HG02973 (cell line): ENCODE results near the gene SHTN1.

Experiments
- ATAC-seq: cut with Tn5 transposase; IDR thresholded peaks from one replicate; pipeline ENCODE4 v1.9.1; 2021; ENCODE audit warnings: moderate library complexity; ENCODE audit not compliant: unreplicated experiment

Gene SHTN1

GRCh38 chr10:116984202-116984990 lies 20.6 kb downstream of the SHTN1 start:
- no peak for ATAC-seq

GRCh38 chr10:116980041-116980440 lies 24.9 kb downstream of the SHTN1 start:
- ATAC-seq, result no peak

- ATAC-seq, result no peak
Observed at GRCh38 chr10:116978901-116979300, 26.1 kb downstream of the SHTN1 start.

GRCh38 chr10:116974456-116975005 lies 30.5 kb downstream of the SHTN1 start:
- ATAC-seq, result no peak

- ATAC-seq, result no peak
Observed at GRCh38 chr10:116973946-116974455, 31.0 kb downstream of the SHTN1 start.

GRCh38 chr10:116973371-116973905 lies 31.5 kb downstream of the SHTN1 start:
- no peak for ATAC-seq

- ATAC-seq, result no peak
Observed at GRCh38 chr10:116972131-116972530, 32.9 kb downstream of the SHTN1 start.

GRCh38 chr10:116970050-116970449 lies 34.9 kb downstream of the SHTN1 start:
- ATAC-seq, result no peak

GRCh38 chr10:116968331-116968730 lies 36.7 kb downstream of the SHTN1 start:
- no peak for ATAC-seq

- no peak for ATAC-seq
Observed at GRCh38 chr10:116961406-116962251, 43.4 kb downstream of the SHTN1 start.

GRCh38 chr10:116960066-116960776 lies 44.8 kb downstream of the SHTN1 start:
- no peak for ATAC-seq

- ATAC-seq, result no peak
Observed at GRCh38 chr10:116952729-116953128, 52.3 kb downstream of the SHTN1 start.

GRCh38 chr10:116948530-116948870 lies 56.5 kb downstream of the SHTN1 start:
- peak; percentile 47 for ATAC-seq

GRCh38 chr10:116947841-116948529 lies 57.0 kb downstream of the SHTN1 start:
- ATAC-seq, result peak; percentile 46

- no peak for ATAC-seq
Observed at GRCh38 chr10:116944911-116945310, 60.1 kb downstream of the SHTN1 start.

- no peak for ATAC-seq
Observed at GRCh38 chr10:116931806-116932205, 73.2 kb downstream of the SHTN1 start.

GRCh38 chr10:116926426-116926825 lies 78.6 kb downstream of the SHTN1 start:
- ATAC-seq, result no peak

- no peak for ATAC-seq
Observed at GRCh38 chr10:116925056-116925455, 79.9 kb downstream of the SHTN1 start.

- ATAC-seq, result no peak
Observed at GRCh38 chr10:116919706-116920105, 85.3 kb downstream of the SHTN1 start.

GRCh38 chr10:116919164-116919563 lies 85.8 kb downstream of the SHTN1 start:
- ATAC-seq, result no peak
